Measurements from ENCODE around the gene TMPO.
A peak's percentile ranks its signal among the peaks of the same experiment; 100 is the strongest.
"Not testable (repeated sequence)": the region's sequence is repeated elsewhere in the genome, so short reads cannot be mapped to it uniquely, and the experiment has no call there.

TMPO gene

DNA sequence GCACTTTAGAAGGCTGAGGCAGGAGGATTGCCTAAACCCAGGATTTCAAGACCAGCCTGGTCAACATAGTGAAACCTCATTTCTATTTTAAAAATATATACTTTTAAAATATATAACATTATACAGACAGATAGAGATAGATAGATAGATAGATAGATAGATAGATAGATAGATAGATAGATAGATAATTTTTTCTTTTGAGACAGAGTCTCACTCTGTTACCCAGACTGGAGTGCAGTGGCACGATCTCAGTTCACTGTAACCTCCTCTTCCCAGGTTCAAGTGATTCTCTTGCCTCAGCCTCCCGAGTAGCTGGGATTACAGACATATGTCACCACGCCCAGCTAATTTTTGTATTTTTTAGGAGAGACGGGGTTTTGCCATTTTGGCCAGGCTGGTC, 42.7 kb downstream of the TMPO start:
- H3K27ac ChIP-seq (ENCODE audit: low read length); H3K36me3 ChIP-seq (ENCODE audit: control insufficient read depth in 1 of 2, insufficient read depth in 2 of 2, low read length in 2 of 2); H3K27me3 ChIP-seq (ENCODE audit: low read depth, low read length); H3K4me1 ChIP-seq (ENCODE audit: control insufficient read depth in 1 of 2, insufficient read depth in 2 of 2, low read length in 2 of 2); H3K4me3 ChIP-seq (ENCODE audit: low read depth in 1 of 2, low read length in 2 of 2); H3K9me3 ChIP-seq (ENCODE audit: control insufficient read depth in 1 of 2, low read length in 2 of 2): not testable (repeated sequence)

DNA sequence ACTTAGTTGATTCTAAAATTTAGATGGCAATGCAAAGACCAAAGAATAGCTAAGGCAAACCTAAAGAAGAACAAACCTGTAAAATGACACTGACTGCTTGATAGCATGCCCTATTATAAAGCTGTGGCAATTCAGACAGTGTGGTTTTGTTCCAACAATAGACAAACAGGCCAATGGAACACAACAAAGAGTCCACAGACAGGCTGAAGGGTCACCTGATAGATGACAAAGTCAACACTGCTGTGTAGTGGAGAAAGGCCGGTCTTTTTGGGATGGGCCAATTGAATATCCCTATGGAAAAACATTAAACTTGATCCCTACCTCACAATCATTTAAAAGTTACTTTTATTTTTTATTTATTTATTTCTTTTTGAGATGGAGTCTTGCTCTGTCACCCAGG, 44.3 kb downstream of the TMPO start:
- Histone ChIP-seq H3K9me3 (ENCODE audit: control insufficient read depth in 1 of 2, low read length in 2 of 2) (no peaks in the 10 kb centered on the region), H3K27ac (ENCODE audit: low read length) (no peak overlapping the region), H3K27me3 (ENCODE audit: low read depth, low read length) (no peaks in the 10 kb centered on the region), H3K4me1 (ENCODE audit: control insufficient read depth in 1 of 2, insufficient read depth in 2 of 2, low read length in 2 of 2) (no peaks in the 10 kb centered on the region), H3K36me3 (ENCODE audit: control insufficient read depth in 1 of 2, insufficient read depth in 2 of 2, low read length in 2 of 2) (no peaks in the 10 kb centered on the region), H3K4me3 (ENCODE audit: low read depth in 1 of 2, low read length in 2 of 2) (no peak overlapping the region)

DNA sequence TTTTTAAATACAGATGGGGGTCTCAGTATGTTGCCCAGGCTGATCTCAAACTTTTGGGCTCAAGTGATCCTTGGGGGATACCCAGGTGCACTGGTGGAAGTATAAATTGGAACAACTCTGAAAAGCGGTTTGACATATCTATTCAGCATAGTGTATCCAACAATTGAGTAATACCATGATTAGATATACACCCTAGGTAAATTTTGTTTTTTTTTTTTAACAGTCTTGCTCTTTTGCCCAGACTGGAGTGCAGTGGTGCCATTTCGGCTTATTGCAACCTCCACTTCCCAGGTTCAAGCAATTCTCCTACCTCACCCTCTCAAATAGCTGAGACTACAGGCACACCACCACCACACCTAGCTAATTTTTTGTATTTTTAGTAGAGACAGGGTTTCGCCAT, 46.5 kb downstream of the TMPO start:
- Histone ChIP-seq H3K9me3 (ENCODE audit: control insufficient read depth in 1 of 2, low read length in 2 of 2) (no peaks in the 10 kb centered on the region), H3K27ac (ENCODE audit: low read length) (no peak overlapping the region), H3K36me3 (ENCODE audit: control insufficient read depth in 1 of 2, insufficient read depth in 2 of 2, low read length in 2 of 2) (no peaks in the 10 kb centered on the region), H3K4me3 (ENCODE audit: low read depth in 1 of 2, low read length in 2 of 2) (no peak overlapping the region), H3K27me3 (ENCODE audit: low read depth, low read length) (no peaks in the 10 kb centered on the region), H3K4me1 (ENCODE audit: control insufficient read depth in 1 of 2, insufficient read depth in 2 of 2, low read length in 2 of 2) (peaks cover 0 to 3% of the 10 kb centered on the region in 2 donors)

DNA sequence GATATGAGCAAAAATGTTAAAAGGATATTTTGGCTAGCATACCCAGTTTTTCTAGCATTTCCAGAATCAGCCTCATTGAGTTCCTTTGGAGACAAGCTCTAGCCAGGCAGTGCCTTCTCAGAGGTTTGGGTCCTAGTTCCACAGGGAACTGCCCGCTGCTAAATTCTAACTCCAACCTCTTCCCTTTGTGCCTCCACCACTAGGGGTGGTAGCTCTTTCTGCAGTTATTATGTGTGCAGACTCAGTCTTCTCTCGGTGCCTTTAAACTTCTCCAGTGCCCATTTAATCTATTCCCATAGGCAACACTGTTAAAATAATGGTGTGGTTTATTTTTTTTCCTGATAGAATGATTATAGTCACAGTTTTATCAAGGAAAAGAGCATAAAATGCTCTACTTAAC, 56.6 kb downstream of the TMPO start:
- Histone ChIP-seq H3K36me3 (ENCODE audit: control insufficient read depth in 1 of 2, insufficient read depth in 2 of 2, low read length in 2 of 2) (no peaks in the 10 kb centered on the region), H3K27me3 (ENCODE audit: low read depth, low read length) (no peaks in the 10 kb centered on the region)

DNA sequence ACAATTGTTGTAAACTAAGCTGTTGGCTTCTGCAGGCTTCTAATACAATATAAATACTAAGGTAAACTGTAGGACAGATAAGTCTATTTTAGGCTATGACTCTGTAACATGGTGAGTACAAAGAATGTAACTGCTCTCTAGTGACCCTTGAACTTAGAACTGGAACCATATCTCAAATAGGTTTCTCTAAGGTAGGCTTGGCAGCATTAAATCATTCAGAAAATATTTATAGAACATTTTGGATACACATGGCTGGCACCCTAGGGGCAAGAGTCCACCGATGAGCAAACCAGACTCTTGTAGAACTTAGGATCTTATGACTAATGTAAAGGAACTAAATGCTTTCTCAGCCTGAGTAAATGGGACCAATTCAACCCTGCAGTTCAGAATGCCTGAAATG, 58.7 kb downstream of the TMPO start:
- Histone ChIP-seq H3K27me3 (ENCODE audit: low read depth, low read length) (no peaks in the 10 kb centered on the region), H3K4me3 (ENCODE audit: low read depth in 1 of 2, low read length in 2 of 2) (no peak overlapping the region), H3K36me3 (ENCODE audit: control insufficient read depth in 1 of 2, insufficient read depth in 2 of 2, low read length in 2 of 2) (no peaks in the 10 kb centered on the region), H3K27ac (ENCODE audit: low read length) (no peak overlapping the region), H3K9me3 (ENCODE audit: control insufficient read depth in 1 of 2, low read length in 2 of 2) (no peaks in the 10 kb centered on the region), H3K4me1 (ENCODE audit: control insufficient read depth in 1 of 2, insufficient read depth in 2 of 2, low read length in 2 of 2) (no peaks in the 10 kb centered on the region)

More for the DNA sequence above, 56.6 kb downstream of the TMPO start:
- H3K4me1 ChIP-seq (ENCODE audit: control insufficient read depth in 1 of 2, insufficient read depth in 2 of 2, low read length in 2 of 2) = no peaks in the 10 kb centered on the region
- H3K4me3 ChIP-seq (ENCODE audit: low read depth in 1 of 2, low read length in 2 of 2) = no peak overlapping the region
- H3K27ac ChIP-seq (ENCODE audit: low read length) = no peak overlapping the region
- H3K9me3 ChIP-seq (ENCODE audit: control insufficient read depth in 1 of 2, low read length in 2 of 2) = no peaks in the 10 kb centered on the region

DNA sequence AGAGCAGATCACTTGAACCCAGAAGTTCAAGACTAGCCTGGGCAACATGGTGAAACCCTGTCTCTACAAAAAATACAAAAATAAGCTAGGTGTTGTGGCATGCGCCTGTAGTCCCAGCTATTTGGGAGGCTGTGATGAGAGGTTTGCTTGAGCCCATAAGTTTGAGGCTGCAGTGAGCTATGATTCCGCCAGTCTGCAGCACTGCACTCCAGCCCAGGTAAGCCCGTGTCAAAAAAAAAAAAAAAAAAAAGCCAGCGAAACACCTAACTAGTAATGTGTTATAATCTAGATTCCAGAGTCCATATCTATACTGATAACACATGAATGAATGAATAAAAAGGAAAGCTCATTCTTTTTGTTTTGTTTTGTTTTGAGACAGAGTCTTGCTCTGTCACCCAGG, 59.6 kb downstream of the TMPO start:
- Histone ChIP-seq H3K27ac (ENCODE audit: low read length) (no peak overlapping the region), H3K9me3 (ENCODE audit: control insufficient read depth in 1 of 2, low read length in 2 of 2) (no peaks in the 10 kb centered on the region), H3K4me3 (ENCODE audit: low read depth in 1 of 2, low read length in 2 of 2) (no peak overlapping the region), H3K4me1 (ENCODE audit: control insufficient read depth in 1 of 2, insufficient read depth in 2 of 2, low read length in 2 of 2) (no peaks in the 10 kb centered on the region), H3K36me3 (ENCODE audit: control insufficient read depth in 1 of 2, insufficient read depth in 2 of 2, low read length in 2 of 2) (no peaks in the 10 kb centered on the region), H3K27me3 (ENCODE audit: low read depth, low read length) (no peaks in the 10 kb centered on the region)

DNA sequence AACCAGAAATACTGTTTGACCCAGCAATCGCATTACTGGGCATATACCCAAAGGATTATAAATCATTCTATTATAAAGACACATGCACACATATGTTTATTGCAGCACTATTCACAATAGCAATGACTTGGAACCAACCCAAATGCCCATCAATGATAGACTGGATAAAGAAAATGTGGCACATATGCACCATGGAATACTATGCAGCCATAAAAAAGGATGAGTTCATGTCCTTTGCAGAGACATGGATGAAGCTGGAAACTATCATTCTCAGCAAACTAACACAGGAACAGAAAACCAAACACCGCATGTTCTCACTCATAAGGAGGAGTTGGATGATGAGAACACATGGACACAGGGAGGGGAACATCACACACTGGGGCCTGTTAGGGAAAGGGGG, 61.4 kb downstream of the TMPO start:
- H3K4me1 ChIP-seq (ENCODE audit: control insufficient read depth in 1 of 2, insufficient read depth in 2 of 2, low read length in 2 of 2); H3K36me3 ChIP-seq (ENCODE audit: control insufficient read depth in 1 of 2, insufficient read depth in 2 of 2, low read length in 2 of 2): not testable (repeated sequence)

DNA sequence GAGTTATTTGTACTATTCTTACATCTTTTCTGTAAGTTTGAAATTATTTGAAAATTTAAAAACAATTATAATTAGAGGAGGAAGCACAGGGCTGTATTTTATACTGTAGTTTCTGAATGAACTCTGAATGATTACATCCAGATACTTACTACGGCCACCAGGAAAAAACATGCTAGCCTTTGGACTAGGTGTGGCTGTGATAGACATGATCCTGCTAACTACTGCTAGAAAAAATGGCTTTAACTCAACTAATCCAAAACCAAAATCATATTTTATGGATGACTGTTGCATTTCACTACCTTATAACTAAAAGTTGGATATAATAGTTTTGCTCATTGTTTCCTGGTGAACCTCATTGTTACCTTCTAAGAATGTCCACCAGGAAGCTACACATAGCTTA, 63.0 kb downstream of the TMPO start:
- no peaks in the 10 kb centered on the region for H3K27me3 ChIP-seq (ENCODE audit: low read depth, low read length)
- H3K27ac ChIP-seq (ENCODE audit: low read length) = peak overlapping the region; percentile 37
- no peaks in the 10 kb centered on the region for H3K36me3 ChIP-seq (ENCODE audit: control insufficient read depth in 1 of 2, insufficient read depth in 2 of 2, low read length in 2 of 2)
- H3K4me3 ChIP-seq (ENCODE audit: low read depth in 1 of 2, low read length in 2 of 2) = no peak overlapping the region
- H3K9me3 ChIP-seq (ENCODE audit: control insufficient read depth in 1 of 2, low read length in 2 of 2) = no peaks in the 10 kb centered on the region
- no peaks in the 10 kb centered on the region for H3K4me1 ChIP-seq (ENCODE audit: control insufficient read depth in 1 of 2, insufficient read depth in 2 of 2, low read length in 2 of 2)

More for the DNA sequence above, 61.4 kb downstream of the TMPO start:
- not testable (repeated sequence) for H3K27me3 ChIP-seq (ENCODE audit: low read depth, low read length); H3K4me3 ChIP-seq (ENCODE audit: low read depth in 1 of 2, low read length in 2 of 2); H3K27ac ChIP-seq (ENCODE audit: low read length); H3K9me3 ChIP-seq (ENCODE audit: control insufficient read depth in 1 of 2, low read length in 2 of 2)

DNA sequence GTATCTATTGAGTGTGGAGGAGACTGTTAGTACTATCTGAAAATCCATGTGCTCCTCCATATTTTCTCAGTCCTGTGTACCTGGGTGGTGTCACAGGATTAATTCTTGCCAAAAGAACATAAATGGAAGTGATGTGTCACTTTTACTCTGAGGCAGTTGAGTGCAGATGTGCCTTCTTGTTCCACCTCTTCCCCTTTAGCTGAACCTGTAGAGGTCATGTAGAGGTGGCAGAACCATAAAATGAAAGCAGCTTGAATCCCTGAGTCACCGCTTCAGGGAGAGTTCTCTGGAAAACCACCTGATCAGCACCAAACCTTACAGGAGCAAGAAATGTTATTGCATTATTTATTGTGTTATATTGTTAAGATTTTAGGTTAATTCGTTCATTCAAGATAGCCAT, 63.4 kb downstream of the TMPO start:
- H3K4me1 ChIP-seq (ENCODE audit: control insufficient read depth in 1 of 2, insufficient read depth in 2 of 2, low read length in 2 of 2) = no peaks in the 10 kb centered on the region
- no peak overlapping the region for H3K4me3 ChIP-seq (ENCODE audit: low read depth in 1 of 2, low read length in 2 of 2)
- H3K27me3 ChIP-seq (ENCODE audit: low read depth, low read length) = no peaks in the 10 kb centered on the region
- peak overlapping the region; percentile 37 for H3K27ac ChIP-seq (ENCODE audit: low read length)
- H3K36me3 ChIP-seq (ENCODE audit: control insufficient read depth in 1 of 2, insufficient read depth in 2 of 2, low read length in 2 of 2) = no peaks in the 10 kb centered on the region
- H3K9me3 ChIP-seq (ENCODE audit: control insufficient read depth in 1 of 2, low read length in 2 of 2) = no peaks in the 10 kb centered on the region

DNA sequence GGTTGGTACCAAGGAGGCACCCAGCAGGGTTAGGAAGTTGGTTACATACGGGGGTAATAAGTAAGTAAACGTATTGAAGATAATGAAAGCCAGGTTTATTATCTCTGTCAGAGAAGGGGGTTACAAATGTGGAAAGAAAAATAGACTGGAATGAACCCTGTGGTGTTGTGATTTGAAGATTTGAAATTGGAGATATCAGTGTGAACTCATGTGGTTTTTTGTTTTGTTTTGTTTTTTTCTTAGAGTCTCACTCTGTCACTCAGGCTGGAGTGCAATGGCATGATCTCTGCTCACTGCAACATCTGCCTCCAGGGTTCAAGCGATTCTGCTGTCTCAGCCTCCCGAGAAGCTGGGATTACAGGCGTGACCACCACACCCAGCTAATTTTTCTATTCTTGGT, 64.0 kb downstream of the TMPO start:
- no peaks in the 10 kb centered on the region for H3K27me3 ChIP-seq (ENCODE audit: low read depth, low read length)
- H3K36me3 ChIP-seq (ENCODE audit: control insufficient read depth in 1 of 2, insufficient read depth in 2 of 2, low read length in 2 of 2) = no peaks in the 10 kb centered on the region
- H3K4me3 ChIP-seq (ENCODE audit: low read depth in 1 of 2, low read length in 2 of 2) = no peak overlapping the region

DNA sequence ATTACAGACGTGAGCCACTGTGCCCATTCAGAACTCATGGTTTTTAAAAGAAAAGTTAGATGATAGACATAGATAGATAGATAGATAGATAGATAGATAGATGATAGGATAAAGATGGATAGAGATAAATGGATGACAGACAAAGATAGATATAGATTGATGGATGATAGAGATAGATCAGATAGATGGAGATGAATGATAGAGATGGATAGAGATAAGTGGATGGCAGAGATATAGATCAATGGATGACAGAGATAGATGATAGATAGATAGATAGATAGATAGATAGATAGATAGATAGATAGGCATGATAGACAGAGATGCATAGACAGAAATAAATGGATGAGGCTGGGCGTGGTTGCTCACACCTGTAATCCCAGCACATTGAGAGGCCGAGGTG, 64.4 kb downstream of the TMPO start:
- Histone ChIP-seq H3K27me3 (ENCODE audit: low read depth, low read length) (no peaks in the 10 kb centered on the region), H3K4me3 (ENCODE audit: low read depth in 1 of 2, low read length in 2 of 2) (no peak overlapping the region), H3K27ac (ENCODE audit: low read length) (no peak overlapping the region), H3K9me3 (ENCODE audit: control insufficient read depth in 1 of 2, low read length in 2 of 2) (no peaks in the 10 kb centered on the region), H3K36me3 (ENCODE audit: control insufficient read depth in 1 of 2, insufficient read depth in 2 of 2, low read length in 2 of 2) (no peaks in the 10 kb centered on the region), H3K4me1 (ENCODE audit: control insufficient read depth in 1 of 2, insufficient read depth in 2 of 2, low read length in 2 of 2) (no peaks in the 10 kb centered on the region)

More for the DNA sequence above, 64.0 kb downstream of the TMPO start:
- no peak overlapping the region for H3K27ac ChIP-seq (ENCODE audit: low read length)
- H3K4me1 ChIP-seq (ENCODE audit: control insufficient read depth in 1 of 2, insufficient read depth in 2 of 2, low read length in 2 of 2) = no peaks in the 10 kb centered on the region
- H3K9me3 ChIP-seq (ENCODE audit: control insufficient read depth in 1 of 2, low read length in 2 of 2) = no peaks in the 10 kb centered on the region

DNA sequence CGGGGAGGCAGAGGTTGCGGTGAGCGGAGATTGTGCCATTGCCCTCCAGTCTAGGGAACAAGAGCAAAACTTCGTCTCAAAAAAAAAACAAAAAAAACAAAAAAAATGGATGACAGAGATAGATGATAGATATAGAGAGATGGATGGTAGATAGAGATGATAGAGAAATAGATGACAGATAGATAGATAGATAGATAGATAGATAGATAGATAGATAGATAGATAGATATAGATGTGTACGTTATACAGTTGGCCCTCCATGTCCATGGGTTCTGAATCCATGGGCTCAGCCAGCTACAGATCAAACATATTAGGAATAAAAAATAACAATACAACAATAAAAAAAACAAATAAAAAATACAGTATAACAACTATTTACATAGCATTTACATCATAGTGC, 65.3 kb downstream of the TMPO start:
- Histone ChIP-seq H3K27ac (ENCODE audit: low read length) (no peak overlapping the region), H3K36me3 (ENCODE audit: control insufficient read depth in 1 of 2, insufficient read depth in 2 of 2, low read length in 2 of 2) (no peaks in the 10 kb centered on the region), H3K4me3 (ENCODE audit: low read depth in 1 of 2, low read length in 2 of 2) (no peak overlapping the region), H3K4me1 (ENCODE audit: control insufficient read depth in 1 of 2, insufficient read depth in 2 of 2, low read length in 2 of 2) (no peaks in the 10 kb centered on the region), H3K9me3 (ENCODE audit: control insufficient read depth in 1 of 2, low read length in 2 of 2) (no peaks in the 10 kb centered on the region), H3K27me3 (ENCODE audit: low read depth, low read length) (no peaks in the 10 kb centered on the region)

Measured in muscle layer of duodenum (tissue), 2 donors.